ENCODE data around the gene APOBEC3F.
"Not testable (repeated sequence)": the region's sequence is repeated elsewhere in the genome, so short reads cannot be mapped to it uniquely, and the experiment has no call there.

The APOBEC3F gene

DNA sequence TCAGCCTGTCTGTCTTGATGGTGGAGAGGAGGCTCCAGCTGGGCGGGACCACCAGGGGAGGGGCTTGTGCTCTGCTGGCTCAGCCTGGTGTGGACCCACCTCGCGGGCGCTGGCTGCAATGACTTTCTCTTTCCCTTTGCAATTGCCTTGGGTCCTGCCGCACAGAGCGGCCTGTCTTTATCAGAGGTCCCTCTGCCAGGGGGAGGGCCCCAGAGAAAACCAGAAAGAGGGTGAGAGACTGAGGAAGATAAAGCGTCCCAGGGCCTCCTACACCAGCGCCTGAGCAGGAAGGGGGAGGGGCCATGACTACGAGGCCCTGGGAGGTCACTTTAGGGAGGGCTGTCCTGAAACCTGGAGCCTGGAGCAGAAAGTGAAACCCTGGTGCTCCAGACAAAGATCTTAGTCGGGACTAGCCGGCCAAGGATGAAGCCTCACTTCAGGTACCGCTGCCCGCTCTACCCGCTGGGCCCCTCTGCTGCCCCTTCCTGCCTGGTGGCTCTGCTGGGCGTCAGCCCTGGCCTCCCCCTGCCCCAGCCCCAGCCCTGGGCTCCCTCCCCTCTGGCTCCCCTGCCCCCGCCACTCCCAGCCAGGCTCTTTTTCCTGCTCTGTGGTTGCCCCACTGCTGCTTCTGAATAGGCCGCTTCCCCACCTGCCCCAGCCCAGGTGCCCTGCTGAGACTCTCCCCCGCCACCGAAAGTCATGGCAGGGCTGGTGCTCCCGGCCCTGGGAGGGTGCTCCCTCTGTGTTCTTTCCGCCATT, at the start of gene APOBEC3F:
Gene APOBEC3F, plus strand, starts transcription at position 327 of the 759 bp plus-strand sequence. Its CDS starts 97 bp downstream, at position 424.
- not testable (repeated sequence) for DNase-seq

DNA sequence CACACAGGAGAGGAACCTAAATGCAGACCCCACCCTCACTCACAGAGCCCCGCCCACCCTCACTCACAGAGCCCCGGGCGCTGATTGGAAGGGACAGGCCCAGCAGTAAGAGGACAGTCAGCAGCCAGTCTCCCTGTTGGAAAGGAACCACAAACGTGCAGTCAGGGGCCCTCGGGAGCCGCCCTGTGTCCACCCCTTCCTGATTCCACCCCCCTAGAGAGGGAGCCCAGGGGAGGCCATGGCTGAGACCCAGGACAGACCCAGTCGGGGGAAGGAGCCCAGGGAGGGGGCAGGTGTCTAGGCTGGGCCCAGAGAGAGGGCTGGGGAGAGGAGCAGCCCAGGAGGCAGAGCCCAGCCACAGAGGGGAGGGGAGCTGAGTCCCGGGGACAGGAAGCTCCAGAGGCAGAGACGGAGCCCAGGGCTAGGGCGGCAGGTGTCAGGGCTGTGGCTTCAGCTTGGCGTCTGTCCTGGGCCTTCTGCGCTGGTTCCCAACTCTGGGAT, 47.7 kb upstream of the APOBEC3F start:
- DNase-seq = not testable (repeated sequence)

DNA sequence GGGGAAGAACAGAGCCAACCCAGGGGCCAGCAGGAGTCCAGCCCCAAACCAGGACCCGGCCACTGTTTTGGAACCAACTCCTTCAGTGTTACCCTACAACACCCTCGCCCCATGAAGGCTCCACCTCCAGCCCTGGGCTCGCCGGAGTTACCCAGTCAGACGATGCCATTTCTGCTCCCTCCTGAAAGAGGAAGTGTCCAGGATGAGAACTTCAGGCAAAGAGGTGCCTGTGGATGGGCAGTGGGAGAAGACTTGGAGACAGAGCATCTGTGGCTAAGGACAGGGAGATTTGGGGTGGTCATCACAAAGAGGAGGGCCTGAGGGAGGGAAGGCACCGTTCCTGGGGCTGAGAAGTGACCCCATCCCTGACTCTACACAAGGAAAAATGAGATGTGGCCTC, 44.6 kb upstream of the APOBEC3F start:
- DNase-seq = no peak

DNA sequence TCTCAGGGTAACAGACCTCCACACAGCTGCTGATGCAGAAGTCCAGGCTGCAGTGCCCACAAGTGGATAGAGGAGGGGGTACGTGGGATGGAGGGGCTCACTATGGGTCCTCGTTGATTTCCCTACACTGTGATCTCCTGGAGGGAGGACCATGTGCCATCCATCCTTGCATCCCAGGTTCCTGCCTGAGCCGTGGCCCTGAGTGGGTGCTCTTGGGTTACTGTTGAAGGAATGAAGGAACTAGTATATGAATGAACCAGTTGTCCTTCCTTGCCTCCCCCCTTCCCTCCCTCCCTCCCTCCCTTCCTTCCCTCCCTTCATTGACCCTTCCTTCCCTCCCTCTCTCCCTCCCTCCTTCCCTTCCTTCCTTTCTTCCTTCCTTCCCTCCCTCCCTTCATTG, 43.1 kb upstream of the APOBEC3F start:
- no peak for DNase-seq

DNA sequence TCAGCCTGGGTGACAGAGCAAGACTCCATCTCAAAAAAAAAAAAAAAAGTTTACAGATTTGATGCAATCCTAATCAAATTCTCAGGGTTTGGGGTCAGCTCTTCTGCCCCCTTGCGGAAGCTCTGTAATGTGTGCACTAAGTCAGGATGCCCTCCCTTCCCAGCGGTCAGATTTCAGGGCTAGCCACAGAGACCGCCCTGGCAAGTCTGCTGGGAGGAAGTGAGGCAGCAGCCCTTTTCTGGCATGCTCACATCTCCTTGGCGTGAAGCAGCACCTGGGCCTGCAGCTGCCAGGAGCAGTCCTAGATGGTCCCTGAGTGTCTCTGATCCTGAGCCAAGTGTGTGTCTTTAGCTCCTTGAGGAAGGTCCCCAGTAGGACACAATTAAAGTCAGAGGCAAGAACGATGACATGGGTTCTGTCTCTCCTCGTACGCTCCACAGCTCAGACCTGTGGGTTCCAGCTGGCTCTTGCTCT, 37.5 kb upstream of the APOBEC3F start:
- no peak for DNase-seq

DNA sequence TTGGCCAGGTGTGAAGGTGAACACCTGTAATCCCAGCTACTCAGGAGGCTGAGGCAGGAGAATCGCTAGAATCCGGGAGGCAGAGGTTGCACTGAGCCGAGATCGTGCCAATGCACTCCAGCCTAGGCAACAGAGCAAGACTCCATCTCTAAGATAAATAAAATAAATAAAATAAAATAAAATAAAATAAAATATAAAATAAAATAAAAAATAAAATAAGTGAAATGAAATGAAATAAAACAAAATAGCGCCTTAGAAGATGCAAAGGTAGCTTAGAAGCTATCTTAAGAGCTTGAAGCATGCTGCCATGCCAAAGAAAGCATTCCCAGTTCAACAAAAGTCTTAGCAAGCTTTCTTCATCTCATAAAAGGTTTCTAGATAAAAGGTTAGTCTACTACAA, 33.5 kb upstream of the APOBEC3F start:
- no peak for DNase-seq

DNA sequence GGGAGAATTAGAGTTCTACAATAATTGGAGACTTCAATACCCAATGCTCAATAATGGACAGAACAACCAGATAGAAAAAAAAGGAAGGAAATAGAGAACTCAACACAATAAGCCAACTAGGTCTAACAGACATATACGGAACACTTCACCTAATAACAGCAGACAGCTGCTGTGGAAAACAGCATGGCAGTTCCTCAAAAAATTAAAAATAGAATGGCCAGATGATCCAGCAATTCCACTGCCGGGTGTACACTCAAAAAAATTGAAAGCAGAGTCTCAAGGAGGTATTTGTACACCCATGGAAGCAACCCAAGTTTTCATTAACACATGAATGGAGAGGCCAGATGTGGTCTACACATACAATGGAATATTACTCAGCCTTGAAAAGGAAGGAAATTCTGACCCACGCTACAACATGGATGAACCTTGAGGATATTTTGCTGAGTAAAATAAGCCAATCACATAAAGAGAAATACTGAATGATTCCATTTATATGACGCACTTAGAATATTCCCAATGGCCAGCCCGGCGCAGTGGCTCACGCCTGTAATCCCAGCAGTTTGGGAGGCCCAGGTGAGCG, 32.3 kb upstream of the APOBEC3F start:
- DNase-seq = not testable (repeated sequence)

DNA sequence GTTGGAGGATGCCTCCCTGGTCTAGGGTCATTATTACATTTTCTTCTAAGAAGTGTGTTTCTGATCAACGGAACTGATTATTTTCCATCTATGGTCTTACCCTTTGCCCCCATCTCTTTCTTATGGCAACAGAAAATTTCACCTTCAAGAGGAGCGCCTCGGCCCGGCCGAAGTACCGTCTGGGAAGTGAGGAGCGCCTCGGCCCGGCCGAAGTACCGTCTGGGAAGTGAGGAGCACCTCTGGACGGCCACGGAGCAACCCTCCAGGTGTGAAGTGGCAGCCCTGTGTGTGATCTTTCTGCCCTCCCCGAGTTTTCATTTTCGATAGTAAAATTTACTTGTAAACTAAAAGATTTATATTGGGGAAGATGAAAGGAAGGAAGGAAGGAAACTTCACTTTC, 29.7 kb upstream of the APOBEC3F start:
- DNase-seq = no peak

DNA sequence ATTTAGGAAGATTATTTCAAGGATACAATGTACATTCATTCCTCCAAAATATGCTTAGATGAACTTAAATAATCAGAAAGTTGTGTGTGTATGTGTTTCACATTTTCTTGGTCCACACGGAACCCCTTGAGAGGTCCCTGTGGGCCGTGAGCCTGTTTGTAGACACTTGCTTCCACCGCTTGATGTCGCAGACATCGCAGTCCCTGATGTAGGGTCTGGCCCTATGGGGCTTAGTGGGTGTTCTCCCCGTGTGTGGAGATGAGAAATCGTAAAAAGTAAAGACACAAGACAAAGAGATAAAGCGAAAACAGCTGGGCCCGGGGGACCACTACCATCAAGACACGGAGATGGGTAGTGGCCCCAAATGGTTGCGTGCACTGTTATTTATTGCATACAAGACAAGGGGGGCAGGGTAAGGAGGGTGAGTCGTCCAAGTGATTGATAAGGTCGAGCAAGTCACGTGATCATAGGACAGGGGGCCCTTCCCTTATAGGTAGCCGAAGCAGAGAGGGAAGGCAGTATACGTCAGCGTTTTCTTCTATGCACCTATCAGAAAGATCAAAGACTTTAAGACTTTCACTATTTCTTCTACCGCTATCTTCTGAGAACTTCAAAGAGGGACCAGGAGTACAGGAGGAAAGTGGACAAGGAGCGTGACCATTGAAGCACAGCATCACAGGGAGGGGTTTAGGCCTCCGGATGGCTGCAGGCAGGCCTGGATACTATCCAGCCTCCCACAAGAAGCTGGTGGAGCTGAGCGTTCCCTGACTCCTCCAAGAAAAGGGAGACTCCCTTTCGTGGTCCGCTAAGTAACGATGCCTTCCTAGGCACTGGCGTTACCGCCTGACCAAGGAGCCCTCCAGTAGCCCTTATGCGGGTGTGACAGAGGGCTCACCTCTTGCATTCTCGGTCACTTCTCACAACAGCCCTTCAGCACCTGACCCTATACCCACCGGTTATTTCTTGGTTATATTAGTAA, 27.8 kb upstream of the APOBEC3F start:
- DNase-seq = no peak

DNA sequence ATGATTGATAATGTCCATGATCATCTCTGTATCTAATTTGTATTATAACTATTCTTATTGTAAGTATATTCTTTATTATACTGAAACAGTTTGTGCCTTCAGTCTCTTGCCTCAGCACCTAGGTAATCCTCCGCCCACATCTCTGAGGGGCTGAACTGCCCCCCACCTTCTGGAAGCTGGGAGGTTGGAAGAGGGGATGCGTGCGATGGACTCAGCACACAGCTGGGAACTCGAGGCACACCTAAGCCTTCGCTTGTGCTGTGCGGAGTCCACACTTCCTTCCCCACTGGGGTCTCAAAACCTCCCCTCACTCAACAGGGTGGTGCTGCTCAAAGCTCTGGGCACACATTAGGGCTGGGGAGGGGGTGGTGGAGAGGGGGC, 27.1 kb upstream of the APOBEC3F start:
- DNase-seq = not testable (repeated sequence)

DNA sequence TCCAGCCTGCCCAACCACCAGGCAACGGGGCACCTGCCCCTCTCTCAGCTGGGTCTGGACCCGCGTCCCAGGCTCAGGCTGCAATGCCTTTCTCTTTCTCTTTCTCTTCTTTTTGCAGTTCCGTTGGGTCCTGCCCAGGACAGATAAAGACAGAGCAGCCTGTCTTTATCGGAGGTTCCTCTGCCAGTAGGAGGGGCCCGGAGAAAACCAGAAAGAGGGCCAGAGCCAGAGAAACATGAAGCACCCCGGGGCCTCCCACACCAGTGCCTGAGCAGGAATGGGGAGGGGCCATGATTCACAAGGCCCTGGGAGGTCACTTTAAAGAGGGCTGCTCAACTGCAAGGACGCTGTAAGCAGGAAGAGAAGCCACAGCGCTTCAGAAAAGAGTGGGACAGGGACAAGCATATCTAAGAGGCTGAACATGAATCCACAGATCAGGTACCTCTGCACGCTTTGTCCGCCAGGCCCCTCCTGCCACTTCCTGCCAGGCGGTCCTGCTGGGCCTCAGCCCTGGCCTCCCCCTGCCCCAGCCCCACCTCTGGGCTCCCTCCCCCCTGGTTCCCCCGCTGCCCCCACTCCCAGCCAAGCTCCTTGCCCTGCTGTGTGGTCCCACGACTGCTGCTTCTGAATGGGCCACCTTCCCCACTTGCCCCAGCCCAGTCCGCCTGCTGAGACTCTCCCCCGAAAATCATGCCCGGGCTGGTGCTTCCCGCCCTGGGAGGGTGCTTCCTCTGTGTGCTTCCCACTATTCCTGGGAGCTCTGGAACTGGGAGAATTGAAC, 26.5 kb upstream of the APOBEC3F start, which contains the start of gene APOBEC3C:
Gene APOBEC3C, plus strand, starts transcription at position 316 of the 781 bp plus-strand sequence. Its CDS starts 106 bp downstream, at position 422.
- DNase-seq = no peak

DNA sequence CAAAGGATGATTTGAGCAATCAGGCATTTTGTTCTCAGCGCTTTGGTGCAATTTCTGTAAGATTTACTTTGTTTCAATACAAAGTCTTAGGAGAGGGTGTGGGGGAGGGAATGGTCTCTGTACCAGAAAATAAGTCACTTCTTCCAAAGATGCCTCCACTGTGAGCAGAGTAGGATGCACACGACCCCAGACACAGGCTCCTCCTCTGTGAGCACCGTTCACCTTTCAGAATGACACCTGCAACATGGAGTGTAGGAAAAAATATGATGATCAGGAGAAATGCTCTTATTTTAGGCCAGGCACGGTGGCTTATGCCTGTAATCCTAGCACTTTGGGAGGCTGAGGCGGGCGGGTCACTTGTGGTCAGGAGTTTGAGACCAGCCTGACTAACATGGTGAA, 25.9 kb upstream of the APOBEC3F start:
- DNase-seq = not testable (repeated sequence)

DNA sequence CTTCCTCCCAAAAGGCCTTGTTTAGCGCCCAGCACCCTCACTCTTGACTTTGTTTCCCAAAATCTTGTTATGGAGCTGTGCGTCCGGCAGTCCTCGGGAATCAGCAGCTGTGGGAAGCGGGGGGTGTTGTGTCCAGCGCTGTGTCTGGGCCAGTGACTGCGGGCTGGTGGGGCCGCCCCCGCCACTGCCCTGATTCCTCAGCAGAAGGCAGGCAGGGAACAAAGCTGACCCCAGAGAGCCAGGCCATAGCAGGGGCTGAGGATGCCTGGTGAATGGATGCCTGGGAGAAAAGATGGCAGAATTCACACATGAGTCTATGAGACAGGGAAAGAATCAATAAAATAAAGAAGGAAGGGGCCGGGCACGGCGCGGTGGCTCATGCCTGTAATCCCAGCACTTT, 24.1 kb upstream of the APOBEC3F start:
- no peak for DNase-seq

DNA sequence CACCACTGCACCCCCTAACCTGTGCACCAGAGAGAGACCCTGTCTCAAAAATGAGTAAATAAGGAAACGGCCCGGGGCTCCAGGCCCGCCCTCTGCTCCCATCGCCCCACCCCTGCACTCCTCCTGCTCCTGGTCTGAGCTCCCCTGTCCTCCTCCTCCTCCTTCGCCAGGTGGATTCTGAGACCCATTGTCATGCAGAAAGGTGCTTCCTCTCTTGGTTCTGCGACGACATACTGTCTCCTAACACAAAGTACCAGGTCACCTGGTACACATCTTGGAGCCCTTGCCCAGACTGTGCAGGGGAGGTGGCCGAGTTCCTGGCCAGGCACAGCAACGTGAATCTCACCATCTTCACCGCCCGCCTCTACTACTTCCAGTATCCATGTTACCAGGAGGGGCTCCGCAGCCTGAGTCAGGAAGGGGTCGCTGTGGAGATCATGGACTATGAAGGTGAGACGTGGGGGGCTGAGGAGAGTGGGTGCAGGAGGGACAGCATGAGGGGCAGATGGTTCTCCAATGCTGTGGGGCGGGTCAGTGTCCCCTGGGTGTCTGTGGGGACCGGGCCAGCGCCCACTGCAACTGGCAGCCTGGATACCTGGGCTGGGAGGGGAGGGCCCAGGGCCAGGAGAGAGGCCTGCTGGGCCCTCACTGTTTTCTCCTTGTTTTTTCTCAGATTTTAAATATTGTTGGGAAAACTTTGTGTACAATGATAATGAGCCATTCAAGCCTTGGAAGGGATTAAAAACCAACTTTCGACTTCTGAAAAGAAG, 22.9 kb upstream of the APOBEC3F start:
- DNase-seq = no peak

DNA sequence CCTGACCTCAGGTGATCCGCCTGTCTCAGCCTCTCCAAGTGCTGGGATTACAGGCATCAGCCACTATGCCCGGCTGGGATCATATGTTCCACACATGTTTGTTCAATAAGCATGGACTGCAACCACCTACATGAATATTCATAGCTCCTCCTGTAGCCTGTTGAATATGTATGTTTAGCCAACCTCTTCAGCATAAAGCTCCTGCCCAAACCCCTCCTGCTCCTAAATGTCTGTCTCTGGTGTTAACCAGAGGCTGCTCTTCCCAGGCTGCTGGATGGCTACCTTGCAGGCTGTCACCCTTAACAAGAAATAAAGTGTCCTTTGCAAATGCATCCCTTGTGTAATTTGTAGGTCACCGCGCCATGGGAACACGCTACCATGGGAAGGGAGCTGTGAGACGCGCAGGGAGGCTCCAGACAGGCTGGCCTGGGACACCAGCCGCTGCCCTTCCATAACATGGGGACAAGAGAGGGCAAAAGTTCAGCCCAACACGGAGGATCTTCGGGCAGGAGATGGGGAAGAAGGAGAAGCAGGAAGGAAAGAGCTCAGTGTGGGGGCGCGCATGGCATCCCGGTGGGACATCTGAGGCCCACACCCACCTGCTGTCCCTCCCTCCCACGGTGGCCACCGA, 20.5 kb upstream of the APOBEC3F start:
- not testable (repeated sequence) for DNase-seq

DNA sequence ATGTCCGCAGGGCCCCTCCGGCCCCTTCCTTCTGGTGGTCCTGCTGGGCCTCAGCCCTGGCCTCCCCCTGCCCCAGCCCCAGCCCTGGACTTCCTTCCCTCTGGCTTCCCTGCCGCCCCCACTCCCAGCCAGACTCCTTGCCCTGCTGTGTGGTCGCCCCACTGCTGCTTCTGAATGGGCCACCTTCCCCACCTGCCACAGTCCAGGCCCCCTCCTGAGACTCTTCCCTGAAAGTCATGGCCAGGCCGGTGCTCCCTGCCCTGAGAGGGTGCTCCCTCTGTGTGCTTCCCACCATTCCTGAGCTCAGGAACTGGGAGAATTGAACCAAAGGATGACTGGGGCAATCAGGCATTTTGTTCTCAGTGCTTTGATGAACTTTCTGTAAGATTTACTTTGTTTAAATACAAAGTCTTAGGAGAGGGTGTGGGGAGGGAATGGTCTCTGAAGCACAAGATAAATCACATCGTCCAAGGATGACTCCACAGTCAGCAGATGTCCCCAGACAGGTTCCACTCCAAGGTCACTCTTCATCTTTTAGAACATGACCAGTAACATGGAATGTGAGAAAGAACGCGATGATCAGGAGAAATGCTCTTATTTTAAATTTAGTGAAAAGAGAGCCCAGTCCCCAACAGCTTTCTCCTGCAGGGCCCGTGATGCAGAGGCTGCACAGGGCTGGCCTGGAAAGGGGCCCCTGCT, 19.0 kb upstream of the APOBEC3F start:
- DNase-seq = no peak

DNA sequence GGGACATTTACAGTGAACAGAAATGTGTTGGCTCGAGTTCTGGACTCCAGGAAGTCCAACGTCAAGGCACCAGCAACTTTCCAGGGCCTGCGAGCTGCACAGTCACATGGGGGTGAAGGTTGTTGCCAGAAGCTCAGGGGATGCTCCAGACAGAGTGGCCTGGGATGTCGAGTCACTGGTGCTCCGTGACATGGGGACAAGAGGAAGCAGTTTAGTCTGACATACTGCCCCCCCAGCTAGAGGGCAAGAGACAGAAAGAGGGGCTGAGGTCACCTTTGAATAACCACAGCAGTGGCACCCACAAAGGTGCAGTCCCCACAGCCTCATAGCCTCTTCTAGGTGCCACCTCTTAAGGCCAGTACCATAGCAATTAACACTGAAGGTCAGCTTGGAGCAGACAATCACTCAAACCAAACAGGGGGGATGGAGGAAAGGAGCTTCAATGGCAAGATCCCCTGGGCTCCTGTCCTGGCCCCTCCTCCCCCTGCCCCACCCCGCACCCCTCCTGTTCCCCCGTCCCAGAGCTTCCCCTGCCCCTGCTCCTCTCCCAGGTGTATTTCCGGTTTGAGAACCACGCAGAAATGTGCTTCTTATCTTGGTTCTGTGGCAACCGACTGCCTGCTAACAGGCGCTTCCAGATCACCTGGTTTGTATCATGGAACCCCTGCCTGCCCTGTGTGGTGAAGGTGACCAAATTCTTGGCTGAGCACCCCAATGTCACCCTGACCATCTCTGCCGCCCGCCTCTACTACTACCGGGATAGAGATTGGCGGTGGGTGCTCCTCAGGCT, 15.9 kb upstream of the APOBEC3F start:
- no peak for DNase-seq

DNA sequence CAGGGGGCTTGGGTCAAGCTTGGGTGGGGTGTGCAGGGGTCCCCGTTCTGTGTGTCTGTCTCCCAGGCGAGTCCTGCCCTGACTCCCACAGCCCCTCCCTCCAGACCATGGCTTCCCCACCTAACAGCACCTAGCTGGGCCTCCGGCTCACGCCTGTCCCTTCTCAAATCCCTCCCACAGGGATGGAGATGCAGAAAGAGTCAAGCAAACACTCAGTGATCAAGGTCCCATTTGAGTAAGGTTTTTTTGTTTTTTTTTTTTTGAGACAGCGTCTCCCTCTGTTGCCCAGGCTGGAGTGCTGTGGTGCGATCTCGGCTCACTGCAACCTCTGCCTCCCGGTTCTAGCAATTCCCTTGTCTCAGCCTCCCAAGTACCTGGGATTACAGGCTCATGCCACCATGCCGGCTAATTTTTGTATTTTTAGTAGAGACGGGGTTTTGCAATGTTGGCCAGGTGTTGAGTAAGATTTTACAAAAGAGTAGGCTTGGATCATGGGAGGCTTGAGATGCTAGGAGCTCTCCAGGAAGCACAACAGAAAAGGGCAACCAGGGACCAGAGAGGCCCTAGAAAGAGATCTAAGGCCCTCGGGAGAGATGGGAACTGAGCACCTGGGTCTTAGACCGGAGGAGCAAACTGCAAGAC, 14.0 kb upstream of the APOBEC3F start:
- no peak for DNase-seq

DNA sequence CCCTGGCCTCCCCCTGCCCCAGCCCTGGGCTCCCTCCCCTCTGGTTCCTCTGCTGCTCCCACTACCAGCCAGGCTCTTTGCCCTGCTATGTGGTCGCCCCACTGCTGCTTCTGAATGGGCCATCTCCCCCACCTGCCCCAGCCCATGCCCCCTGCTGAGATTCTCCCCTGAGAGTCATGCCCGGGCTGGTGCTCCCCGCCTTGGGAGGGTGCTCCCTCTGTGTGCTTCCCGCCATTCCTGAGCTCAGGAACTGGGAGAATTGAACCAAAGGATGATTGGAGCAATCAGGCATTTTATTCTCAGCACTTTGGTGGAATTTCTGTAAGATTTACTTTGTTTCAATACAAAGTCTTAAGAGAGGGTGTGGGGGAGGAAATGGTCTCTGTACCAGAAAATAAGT, 12.9 kb upstream of the APOBEC3F start:
- DNase-seq = no peak

All from NCI-H524 treated with DMSO at 0.1 percent for 48 hours (cell line).